Adrenal gland (tissue), 5 donors: ENCODE measurements around the gene IL1RL1.

Experiments
- POLR2A ChIP-seq, 2 donors: fragments of 450-650 bp; IDR thresholded peaks; one replicate each; pipeline ENCODE4 v1.6.1; 2017; ENCODE audit warnings: antibody characterized with exemption in 2 of 2, mild to moderate bottlenecking in 2 of 2, moderate library complexity in 1 of 2
- TF ChIP-seq, protein P1 (sequence below), 6 experiments: fragments of 450-650 bp in 4 of 6; fragments of 200-600 bp in 2 of 6; sonication (generic) in 1 of 6; IDR thresholded peaks; 1 replicate in 5 of 6; 2 replicates in 1 of 6; pipeline versions ENCODE4 v1.5.1 to v1.8.0; 2016 to 2021; ENCODE audit warnings: antibody characterized with exemption in 6 of 6, mild to moderate bottlenecking in 2 of 6, moderate library complexity in 1 of 6
- donor health status: DM: no; HTN: no; CAD: no.

GRCh38 chr2:102315921-102316320 is 4.6 kb downstream of the IL1RL1 start:
- TF ChIP-seq POLR2A (IDR thresholded peaks at IDR 0.05), result no peak
- TF ChIP-seq, protein P1, sequence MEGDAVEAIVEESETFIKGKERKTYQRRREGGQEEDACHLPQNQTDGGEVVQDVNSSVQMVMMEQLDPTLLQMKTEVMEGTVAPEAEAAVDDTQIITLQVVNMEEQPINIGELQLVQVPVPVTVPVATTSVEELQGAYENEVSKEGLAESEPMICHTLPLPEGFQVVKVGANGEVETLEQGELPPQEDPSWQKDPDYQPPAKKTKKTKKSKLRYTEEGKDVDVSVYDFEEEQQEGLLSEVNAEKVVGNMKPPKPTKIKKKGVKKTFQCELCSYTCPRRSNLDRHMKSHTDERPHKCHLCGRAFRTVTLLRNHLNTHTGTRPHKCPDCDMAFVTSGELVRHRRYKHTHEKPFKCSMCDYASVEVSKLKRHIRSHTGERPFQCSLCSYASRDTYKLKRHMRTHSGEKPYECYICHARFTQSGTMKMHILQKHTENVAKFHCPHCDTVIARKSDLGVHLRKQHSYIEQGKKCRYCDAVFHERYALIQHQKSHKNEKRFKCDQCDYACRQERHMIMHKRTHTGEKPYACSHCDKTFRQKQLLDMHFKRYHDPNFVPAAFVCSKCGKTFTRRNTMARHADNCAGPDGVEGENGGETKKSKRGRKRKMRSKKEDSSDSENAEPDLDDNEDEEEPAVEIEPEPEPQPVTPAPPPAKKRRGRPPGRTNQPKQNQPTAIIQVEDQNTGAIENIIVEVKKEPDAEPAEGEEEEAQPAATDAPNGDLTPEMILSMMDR (IDR thresholded peaks at IDR 0.05), result no peak
